KBM-7 (cell line): ENCODE data around the gene PDZD4.

ENCODE experiments used
- DNase-seq: peaks from one replicate; pipeline ENCODE4 v3.0.0-alpha.2; 2015
- in situ Hi-C: fragments of 300-500 bp; cut with MboI; formaldehyde crosslinking; loops from 2 replicates; pipeline ENCODE4 v1.14.3; 2020; ENCODE audit warnings: low sequenced_read_pairs, low pct_unique_long_range_greater_than_20kb, mixed read lengths

Gene PDZD4

DNA sequence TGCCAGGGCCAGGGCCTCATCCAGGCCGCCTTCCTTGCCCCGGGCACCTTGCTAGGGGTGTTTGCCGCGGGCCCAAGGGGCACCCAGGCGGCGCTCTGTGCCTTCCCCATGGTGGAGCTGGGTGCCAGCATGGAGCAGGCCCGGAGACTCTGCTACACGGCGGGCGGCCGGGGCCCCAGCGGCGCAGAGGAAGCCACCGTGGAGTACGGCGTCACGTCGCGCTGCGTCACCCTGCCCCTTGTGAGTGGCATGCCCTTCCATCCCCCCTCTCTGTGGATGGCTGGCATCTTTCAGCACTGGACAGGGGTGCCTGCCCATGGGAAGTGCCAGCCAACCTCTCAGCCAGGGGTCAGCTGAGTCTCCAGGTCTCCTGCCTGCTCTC is 62.7 kb downstream of the PDZD4 start:
- in situ Hi-C loops: no loop called here
- DNase-seq: no peak

DNA sequence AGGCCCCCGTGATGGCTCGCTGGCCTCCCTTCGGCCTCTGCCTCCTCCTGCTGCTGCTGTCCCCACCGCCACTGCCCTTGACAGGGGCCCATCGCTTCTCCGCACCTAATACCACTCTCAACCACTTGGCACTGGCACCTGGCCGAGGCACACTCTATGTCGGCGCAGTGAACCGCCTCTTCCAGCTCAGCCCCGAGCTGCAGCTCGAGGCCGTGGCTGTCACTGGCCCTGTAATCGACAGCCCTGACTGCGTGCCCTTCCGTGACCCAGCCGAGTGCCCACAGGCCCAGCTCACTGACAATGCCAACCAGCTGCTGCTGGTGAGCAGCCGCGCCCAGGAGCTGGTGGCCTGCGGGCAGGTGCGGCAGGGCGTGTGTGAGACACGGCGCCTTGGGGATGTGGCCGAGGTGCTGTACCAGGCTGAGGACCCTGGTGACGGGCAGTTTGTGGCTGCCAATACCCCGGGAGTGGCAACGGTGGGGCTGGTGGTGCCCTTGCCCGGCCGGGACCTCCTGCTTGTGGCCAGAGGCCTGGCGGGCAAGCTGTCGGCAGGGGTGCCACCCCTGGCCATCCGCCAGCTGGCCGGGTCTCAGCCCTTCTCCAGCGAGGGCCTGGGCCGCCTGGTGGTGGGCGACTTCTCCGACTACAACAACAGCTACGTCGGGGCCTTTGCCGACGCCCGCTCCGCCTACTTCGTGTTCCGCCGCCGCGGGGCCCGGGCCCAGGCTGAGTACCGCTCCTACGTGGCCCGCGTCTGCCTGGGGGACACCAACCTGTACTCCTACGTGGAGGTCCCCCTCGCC is 63.3 kb downstream of the PDZD4 start:
- no peak for DNase-seq
- in situ Hi-C loops: no loop called here

DNA sequence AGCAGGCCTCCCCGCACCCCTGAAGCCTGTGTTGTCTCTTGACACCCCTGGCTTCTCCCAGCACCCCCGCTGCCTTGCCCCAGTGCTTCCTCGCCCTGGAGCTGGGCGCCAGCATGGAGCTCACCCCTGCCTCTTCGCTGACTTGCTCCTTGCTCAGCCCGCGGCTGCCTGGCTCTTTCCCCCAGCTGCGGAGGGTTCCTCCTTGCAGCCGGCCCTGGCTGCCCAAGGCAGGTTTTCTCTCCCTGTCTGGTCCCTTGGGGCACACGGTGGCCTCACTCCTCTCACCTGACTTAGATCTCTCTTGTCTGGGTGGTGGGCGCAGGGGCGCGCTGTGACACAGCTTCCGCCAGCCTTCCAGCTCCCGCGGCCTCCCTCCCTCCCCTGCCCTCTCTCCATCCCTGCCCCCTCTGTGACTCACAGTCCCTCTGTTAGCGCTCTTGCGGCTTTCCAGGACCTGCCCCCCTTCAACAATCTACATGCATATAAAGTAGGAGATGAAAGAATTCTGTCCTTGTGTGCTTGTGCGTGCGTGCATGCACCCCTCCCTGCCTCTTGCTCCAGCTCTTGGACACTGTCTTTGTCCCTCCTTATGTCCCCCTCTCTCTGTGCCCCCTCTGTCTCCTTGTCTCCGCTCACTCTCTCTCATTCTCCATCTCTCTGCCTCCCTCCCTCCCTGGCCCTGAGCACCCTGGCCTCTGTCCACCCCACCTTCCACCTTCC is 64.1 kb downstream of the PDZD4 start:
- in situ Hi-C loops: no loop called here
- peak; percentile 82 for DNase-seq

DNA sequence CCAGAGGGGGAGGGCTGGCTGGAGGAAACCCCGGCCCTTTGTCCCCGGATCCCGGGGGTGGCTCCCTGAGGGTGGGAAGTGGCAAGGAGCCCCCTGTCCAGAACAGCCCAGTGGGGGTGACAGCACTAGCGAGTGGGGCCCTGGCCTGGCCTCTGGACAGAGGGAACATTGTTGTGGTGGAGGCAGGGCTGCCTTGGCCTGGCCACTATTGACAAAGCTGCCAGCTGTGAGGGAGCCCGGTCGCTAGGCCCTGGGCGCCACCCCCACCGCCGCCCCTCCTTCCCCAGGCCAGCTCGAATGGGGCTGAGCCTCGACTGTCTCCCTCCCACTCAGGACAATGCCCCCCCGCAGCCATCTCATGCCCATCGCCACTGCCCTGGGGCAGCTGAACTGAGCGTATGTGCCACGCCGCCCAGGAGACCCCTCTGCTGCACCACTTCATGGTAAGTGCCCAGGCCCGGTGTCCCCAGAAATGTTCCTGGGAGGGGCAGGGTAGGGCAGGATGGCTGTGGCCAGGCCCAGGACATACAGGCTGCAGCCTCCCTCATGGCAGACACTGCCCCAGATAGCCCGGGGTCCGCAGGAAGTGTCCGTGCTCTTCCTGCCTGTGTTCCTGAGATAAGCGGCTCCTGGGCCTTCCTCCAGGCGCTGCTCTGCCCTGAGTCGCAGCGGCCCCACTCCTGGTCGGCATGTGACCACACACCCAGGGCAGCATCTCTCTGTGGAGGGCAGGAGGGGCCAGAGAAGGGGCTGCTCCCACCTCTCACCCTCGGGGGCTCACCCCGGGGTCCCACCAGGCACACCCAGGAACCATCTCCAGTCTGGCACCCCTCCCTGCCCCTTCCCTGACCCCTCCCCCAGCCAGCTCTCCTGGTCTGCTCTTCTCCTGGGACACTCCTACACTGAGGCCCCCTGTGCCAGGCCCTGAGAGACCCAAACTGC is 64.9 kb downstream of the PDZD4 start:
- DNase-seq: peak; percentile 42
- in situ Hi-C loops: no loop called here

DNA sequence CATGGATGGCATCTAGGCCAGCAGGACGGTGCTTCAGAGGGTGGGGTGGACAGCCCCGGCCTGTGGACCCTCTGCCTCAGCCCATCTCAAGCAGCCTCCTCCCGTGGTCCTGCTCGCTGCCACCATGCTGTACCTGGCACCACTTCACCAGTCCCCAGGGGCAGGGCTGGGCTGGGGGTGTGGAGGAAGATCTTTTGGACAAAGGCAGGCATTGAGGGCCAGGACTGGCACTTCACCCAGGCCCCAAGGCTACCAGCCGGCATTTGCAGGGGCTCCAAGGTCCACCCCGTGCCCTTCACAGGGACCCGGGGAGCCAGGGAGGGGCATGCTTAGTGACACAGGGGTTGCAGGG is 65.6 kb downstream of the PDZD4 start:
- in situ Hi-C loops: no loop called here
- DNase-seq: no peak

DNA sequence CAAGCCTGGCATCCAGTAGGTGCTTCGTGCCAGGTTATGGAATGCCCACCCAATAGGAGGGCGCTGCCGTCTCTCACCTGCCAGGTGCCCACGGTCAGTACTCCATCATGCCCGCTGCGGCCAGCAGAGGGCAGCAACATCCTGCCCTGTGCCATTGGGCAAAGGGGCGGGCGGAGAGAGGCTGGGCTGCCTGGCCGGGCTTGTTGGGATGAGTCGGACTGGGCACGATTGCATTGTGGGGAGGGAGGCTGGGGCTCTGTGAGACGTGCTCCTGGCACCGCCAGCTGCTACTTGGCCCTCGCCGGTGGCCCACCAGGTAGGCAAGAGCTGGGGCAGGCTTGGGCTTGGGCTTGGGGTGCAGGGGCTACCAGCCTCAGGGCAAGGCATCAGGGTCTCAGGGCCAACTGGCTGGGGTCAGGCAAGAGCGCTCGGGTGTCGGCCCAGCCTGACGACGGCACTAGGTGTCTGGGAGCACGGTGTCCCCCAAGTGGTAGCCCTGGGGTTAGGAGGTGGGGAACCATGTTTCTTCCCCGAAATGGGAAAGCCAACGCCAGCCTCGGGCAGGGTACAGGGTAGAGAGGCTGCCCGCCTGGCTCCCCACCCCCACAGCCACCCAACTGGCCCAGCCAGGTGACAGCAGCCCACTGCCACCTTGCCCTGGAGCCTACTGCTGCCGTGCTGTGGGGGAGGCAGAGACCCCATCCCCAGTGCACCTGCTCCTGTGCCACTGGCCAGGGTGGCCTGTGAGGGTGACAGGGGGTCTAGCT is 66.2 kb downstream of the PDZD4 start, which contains the start of gene PLXNB3:
Gene PLXNB3, plus strand, starts transcription at position 261 of the 767 bp plus-strand sequence. CDS start 1,287 bp downstream, outside the sequence.
- in situ Hi-C loops: no loop called here
- peak; percentile 77 for DNase-seq

DNA sequence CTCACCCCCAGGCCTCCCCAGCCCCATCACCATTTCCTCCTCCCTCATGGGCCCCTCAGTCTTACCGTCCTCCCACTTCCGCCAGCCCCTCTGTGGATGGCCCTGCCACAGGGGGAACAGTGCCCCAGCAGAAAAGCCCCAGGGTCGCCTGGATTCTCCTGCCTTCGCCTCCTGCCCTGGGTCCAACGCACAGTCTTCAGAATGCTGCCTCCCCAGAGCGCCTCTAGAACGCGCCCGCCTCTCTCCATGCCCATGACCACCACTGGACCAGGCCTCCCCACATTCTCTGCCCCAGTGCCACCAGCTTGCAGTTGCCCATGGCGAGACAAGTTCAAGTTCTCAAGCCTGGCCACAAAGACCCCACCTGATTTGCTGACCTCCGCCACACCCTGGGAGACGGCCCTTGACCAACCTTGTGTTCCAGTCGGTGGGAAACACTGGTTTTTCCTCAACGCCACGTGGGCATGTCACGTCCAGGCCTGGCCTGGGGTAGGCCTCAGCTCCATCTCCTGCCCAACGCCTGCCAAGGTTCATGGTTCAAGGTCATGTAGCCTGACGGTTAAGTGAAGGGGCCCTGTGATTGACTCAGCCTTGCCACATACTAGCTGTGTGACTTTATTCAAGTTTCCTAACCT is 66.9 kb downstream of the PDZD4 start:
- in situ Hi-C loops: no loop called here
- DNase-seq: no peak

DNA sequence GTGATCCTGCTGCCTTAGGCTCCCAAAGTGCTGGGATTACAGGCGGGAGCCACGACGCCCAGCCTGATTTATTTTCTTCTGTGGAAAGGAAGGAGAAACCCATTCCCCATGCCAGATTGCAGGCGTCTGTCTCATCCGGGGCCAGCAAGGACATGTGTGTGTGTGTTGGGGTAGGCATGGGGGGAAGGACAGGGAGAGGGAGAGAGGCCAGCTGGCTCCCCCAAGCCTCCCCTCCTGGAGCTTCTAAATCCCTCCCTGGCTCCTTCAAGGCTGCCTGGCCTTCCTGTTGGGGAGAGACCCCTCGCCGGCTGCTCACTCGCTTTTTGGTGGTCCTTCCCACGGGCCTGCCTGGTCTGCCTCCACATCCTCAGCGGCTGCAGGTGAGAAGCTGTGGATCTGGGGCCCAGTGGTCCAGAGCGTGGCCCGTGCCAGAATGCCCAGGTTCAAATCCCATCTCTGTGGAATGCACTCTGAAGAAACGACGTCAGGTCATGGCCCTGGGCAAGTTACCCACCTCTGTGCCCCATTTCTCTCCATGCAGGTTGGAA is 67.6 kb downstream of the PDZD4 start:
- in situ Hi-C loops: no loop called here
- DNase-seq: no peak

DNA sequence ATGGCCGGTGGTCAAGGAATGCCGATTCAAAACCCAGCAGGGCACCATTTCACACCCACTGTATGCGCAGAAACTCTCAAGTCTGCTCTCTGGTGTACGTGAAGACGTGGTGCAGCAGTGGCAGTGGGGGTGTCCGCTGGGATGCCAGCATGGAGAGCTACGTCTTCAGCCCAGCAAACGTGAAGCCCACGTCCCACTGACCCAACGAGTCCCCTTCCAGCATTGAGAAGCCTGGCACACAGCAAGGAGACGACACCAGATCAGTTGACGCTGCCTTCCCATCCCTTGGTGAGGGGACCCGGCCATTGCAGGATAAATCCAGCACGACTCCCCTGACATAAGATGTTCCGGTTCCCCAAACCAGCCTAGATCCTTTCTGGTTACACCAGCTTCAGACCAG is 68.5 kb downstream of the PDZD4 start:
- in situ Hi-C loops: no loop called here

DNA sequence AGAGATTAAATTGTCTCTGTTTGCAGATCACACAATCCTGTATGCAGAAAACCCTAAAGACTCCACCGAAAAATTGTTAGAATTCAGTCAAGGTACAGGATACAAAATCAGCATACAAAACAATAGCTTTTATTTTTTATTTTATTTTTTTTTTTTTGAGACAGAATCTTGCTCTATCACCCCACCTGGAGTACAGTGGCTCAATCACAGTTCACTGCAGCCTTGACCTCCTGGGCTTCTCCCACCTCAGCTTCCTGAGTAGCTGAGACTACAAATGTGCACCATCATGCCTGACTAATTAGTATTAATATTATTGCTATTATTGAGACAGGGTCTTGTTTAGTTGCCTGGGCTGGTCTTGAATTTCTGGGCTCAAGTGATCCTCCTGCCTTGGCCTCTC is 75.2 kb downstream of the PDZD4 start:
- DNase-seq: no peak
- in situ Hi-C loops: no loop called here

More for the DNA sequence above, 68.5 kb downstream of the PDZD4 start:
- DNase-seq: no peak
